Measurements from ENCODE around the gene CD180.

The CD180 gene

DNA sequence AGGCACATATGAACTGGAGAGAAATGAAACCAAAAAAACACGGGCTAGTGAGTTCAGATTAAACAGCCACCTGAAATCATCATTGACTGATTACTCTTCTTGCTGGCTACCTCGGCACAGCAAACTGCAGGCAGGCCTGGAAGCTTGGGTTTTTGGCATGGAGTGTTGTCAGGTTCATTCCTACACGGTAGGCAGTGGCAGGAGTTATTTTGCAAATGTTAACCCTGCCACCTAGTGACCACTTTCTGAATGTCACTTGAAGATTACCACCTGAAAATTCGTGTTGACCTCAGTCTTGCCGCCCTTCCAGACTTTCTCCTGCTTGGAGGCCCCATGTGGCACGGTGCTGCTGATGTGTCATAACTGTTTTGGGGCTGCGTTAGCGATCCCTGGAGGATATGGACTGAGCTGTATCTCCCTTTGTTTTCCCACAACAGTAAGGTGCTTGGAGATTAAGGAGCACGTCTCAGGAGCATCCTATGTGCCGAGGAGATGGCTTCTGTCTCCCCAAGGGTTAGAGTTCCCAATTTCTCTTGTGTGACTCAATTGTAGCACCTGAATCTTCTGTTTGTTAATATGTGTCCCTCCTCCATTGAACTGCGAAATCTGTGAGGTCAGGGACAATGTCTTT lies 12.7 kb upstream of the CD180 start:
- DNase-seq = peak; percentile 84

DNA sequence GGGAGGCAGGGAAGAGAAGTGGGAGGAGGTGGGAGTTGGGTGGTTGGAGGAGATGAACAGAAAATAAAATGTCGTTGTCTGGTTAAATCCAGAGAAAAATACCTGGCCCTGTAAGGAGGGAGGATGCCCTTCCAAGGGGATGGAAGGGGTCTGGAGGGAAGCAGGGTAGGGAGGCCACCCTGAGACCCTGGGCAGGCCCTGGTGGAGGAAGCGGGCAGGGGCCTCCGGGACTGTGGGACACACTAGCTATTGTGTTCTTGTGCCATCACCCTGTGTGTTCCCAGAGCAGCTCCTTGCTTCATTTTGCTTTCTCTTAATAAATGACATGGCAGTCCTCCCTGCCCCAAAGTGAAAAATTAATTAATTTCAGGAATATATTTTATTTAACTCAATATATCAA lies 11.8 kb upstream of the CD180 start:
- no peak for DNase-seq

DNA sequence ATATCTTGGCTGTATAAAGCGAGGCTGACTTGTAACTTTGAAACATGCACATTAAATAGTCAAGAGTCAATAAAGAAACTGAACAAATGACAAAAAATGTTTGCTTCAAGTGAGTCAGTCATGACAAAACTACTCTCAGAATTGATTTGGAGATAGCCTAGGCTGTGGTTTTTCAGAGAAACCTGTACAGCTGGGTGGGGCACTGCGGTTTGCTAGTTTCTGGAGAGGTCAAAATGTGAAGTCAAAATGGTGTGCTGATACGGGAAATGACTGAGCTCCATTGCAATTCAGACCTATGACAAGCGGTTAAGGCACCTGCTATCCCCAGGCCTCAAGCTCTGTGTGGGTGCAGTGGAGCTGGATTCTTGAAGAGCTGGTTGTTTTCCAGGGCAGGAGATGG lies 10.3 kb upstream of the CD180 start:
- DNase-seq = peak; percentile 90

- DNase-seq = no peak
Observed at GRCh38 chr5:67206461-67206860, 9.9 kb upstream of the CD180 start.

GRCh38 chr5:67205981-67206380 lies 9.4 kb upstream of the CD180 start:
- no peak for DNase-seq

DNA sequence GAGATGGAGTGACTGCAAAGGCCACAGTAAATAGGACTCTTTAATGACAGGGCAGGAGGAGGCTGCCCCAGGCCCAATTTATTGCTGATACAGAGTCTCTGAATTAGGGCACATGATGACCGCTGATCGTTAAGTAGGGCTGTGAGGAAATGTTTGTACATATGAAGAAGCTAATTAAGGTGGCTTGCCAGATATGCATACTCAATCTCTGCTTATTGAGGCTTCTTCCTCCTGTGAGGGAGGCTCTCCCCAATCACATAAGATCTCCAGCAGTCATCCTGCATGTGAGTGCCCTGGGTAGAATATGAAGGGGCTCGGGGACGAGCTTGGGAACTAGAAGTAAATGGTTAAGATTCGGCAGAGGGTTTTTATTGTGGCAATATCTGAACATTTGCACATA lies 8.2 kb upstream of the CD180 start:
- no peak for DNase-seq

DNA sequence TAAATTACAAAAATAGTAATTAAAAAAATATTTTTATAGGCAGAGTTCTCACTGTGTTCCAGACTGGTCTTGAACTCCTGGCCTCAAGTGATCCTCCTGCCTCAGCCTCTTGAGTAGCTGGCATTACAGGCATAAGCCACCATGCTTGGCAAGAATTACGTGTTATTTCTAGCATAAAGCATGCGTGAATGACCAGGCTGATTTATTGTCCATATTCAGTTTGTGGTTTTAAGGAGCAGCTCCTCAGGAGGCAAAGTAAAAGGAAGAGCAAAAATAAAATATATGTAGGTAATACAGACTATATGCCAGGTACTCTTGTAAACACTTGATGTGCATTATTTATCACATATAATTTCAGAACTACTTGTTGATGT lies 7.1 kb upstream of the CD180 start:
- DNase-seq = no peak

- DNase-seq = no peak
Observed at GRCh38 chr5:67202828-67203227, 6.2 kb upstream of the CD180 start.

DNA sequence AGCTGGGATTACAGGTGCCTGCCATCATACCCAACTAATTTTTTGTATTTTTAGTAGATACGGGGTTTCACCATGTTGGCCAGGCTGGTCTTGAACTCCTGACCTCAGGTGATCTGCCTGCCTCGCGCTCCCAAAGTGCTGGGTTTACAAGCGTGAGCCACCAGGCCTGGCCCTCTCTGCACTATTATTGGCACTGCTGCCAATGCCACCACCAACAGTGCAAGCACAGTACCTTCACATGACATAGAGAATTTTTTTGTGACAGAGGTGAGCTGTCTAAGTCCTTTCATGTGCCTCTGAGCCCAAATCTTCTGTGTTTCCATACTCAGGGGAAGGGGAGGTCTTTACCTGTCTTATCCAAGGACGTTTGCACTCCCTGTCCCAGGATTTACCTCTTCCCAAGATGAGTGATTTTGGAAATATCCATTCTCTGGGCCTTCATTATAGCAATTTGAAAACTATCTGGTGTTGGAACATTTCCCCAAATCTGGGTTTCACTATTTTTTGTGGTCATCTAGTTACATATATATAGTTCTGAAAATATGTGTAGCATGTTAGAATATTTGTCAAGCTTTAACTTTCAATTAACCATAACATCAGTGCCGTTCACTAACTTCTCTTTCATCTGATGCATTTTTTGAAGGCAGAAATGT lies 5.4 kb upstream of the CD180 start:
- no peak for DNase-seq

GRCh38 chr5:67200809-67201562 lies 4.4 kb upstream of the CD180 start:
- DNase-seq = no peak

DNA sequence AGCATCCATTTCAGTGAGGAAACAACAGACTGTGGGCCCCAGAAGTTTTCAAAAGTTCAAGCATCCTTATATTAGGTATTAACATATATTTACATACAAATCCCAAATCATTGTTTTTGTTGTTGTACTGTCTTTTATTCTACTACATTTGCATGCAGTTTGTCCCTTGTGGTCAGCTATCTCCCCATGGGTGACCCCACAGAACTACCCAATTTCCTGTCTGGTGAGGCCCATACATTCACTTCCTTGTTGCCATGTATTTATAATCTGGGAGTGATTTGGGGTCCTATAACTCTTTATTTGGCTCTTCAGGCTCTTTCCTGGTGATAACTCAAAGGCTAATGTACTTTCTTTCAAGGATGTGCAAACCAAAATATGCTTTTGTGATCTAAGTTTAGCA lies 3.3 kb upstream of the CD180 start:
- no peak for DNase-seq

DNA sequence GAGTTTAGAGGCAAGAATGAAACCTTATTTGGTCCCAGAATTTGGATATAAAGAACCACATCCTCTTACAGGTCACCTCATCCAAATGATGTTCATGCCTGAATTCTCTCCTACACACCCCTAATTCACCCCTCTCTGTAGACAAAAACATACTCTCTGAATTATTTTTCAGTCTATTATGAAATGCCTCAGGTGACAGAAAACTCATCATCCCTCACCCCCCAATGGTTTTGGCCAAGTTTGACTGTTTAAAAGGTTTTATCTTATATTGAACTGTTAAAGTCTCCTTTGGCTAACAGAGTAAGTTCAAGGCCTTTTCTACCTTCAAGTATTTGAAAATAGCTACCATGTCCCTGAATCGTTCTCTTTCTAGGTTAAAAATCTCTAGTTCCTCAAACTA lies 2.3 kb upstream of the CD180 start:
- no peak for DNase-seq

DNA sequence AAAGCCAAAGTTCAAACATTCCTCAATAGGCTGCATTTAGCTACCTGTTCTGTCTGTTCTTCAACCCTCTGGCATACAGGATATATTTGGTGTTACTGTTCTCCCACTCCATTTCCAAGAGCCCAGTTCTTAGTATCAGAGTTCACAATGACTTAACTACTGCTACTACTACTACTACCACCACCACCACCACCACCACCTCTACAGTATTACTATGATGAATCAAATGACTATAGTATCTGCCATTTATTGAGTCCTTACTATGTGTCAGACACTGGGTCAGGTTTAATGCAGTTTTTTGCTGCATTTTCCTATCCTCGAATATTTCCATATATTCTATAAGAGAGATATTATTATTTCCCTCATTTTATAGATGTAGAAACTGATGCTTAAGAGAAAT lies 937 bp upstream of the CD180 start:
- DNase-seq = no peak

DNA sequence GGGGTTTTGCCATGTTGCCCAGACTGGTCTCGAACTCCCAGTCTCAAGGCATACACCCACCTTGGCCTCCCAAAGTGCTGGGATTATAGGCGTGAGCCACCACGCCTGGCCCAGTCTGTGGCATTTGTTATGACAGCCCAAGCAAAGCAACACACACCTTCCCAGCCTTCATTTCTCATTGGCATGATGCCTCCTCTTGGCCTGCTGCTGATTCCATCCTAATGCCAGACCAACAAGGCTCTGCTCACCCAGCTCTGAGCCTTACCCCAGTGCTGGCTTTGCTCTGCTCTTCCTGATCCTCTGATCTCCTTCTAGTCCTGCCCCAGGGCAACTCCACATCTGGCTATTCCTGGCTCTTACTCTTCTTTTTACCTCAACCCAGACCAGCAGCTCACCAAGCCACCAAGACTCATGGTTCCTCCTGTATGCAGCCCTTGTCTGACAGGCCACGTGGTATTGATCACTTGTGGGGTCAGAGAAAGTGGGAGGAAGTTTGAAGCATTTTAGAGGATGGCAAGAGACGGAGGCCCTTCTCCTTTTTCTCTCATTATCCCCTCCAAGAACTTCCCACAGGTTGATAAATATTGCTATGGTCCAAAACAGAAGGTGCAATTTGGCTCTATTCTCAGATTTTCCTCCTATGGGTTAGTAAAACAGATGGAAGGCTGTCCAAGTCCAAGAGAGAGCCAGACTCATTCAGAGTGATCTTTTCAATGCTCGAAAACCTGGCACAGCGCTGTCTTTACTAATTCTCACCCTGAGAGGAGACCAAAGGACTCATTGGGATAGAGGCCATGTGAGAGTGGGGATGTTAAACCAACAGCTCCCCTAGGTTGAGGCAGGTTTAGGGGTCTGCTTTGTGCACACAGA lies 958 bp downstream of the CD180 start:
- no peak for DNase-seq

DNA sequence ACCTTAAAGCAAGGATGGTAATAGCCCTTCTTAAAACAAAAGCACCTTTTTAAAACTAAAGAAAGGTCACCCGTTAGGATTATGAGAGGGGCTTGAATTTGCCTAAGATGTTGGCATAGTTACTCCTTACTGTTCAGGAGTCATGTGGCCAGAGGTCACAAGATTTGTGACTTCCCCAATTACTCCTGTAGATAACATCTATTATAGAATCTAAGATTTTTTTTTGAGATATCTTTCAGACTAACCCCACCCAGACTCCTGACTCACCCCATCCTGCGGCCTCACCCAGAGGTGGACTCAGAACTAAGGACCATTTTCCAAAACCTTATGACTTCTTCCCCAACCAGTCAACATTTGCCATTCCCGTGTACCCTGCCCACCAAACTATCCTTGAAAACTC lies 2.4 kb downstream of the CD180 start:
- DNase-seq = no peak

DNA sequence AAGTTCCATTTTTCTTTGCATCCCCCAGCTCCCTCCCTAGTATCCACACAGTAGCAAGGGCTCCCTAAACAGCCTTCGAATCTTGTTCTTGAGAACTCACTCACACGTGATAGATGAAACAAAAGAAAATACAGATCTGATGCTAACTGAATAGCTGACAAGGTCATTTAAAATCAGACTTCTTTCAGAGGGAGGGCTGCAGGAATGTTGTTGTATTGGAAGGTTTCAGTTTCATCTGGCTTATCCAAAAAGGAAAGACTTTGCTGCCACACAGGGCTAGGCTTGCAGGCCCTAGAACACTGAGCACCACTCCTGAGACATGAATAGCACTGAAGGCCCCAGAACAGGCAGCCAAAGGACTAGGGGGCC lies 3.2 kb downstream of the CD180 start:
- no peak for DNase-seq

GRCh38 chr5:67192719-67193438 lies 3.7 kb downstream of the CD180 start:
- no peak for DNase-seq

DNA sequence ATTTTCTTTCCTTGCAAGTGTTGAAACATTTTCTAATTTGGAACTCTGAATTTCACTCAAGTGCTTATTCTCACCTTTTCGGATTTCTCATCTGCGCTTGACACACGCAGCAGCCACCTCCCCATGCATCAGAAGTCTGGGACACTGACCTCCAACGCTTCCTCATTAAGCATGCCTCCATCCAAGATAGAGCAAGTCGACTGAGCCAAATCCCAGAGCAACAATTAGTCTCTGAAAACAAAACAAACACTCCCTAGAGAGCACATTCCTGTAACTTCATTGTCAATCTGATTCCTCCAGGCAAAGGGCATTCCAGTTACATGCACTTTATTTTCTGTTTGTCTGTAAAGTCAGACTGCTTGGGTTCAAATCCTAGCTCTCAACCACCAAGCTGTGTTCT lies 5.7 kb downstream of the CD180 start:
- DNase-seq = no peak

- DNase-seq = no peak
Observed at GRCh38 chr5:67190410-67190809, 6.2 kb downstream of the CD180 start.

DNA sequence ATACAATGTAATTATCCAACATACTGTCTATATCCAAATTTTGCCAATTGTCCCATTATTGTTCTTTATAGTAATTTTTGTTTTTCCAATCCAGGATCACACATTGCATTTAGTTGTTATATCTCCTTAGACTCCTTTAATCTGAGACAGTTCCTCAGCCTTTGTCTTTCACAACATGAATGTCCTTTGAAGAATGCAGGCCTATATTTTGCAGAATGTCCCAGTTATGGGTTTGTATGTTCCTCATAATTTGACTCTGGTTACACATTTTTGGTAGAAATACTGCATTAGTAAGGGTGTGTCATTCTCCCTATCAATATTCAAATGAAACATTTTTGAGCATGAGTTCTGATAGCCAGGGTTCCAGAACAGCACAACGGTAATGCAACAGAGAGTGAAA lies 6.7 kb downstream of the CD180 start:
- DNase-seq = no peak

- no peak for DNase-seq
Observed at GRCh38 chr5:67189079-67189354, 7.6 kb downstream of the CD180 start.

DNA sequence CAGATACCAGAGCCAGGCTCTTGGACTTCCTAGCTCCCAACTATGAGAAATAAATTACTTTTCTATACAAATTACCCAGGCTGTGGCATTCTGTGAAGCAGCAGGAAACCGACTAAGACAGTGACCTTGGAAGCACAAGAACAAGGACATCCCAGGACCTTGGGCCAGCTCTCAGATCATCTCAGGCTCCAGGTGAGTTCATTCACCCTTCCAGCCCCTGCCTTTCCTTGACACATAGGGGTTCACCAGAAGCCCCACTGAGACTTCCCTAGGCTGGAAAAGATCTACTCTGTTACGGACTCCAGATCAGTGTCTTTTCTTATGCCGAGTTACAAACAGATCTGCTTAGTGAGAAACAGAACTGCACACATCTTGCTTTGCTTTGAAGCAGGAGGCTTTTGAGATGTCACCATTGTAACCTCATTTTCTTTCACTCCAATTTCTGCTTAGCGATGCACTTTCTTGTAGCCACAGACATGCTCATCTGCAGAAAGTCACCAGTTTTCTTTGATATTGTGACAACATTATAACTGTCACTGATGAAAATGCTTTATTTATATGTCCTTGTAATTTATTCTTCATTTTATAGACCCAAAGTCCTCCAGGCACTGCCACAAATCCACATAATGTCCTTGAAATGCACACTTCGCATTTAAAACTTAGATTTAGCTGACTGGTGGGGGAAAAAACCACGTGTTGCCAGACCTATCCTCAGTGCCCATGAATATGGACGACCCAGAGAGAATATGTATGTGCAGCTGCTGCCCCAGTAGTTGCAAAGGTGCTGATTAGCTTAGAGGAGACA lies 8.1 kb downstream of the CD180 start:
- DNase-seq = no peak
